ENCODE data around the gene MGRN1. TPM values are rescaled to one million over a fixed set of nuclear protein-coding genes. Genes with fewer than 3 reads are reported as not detected.
"Not testable (repeated sequence)": the region's sequence is repeated elsewhere in the genome, so short reads cannot be mapped to it uniquely, and the experiment has no call there.

The MGRN1 gene
- total RNA-seq, 2 donors from 2014 or later = 86.9 to 105 TPM

DNA sequence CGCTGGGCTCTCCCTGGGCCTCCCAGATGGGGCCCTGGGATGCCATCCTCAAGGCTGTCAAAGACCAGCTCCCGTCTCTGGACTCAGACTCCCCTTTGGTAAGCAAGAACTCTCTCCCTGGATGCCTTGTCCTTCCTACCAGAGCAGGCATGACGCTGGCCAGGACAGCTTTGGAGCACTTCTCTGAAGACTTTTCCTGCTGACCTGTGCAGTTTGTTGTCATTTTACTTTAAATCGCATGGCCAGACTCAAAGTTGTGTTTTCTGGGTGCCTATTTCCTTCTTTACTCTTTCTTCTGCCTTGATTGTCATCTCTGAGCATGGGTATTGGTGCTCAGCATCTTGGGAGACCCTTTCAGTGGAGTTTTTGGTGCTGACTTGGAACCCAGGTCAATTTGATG lies 111.9 kb downstream of the MGRN1 start:
- no peaks in the 10 kb centered on the region for H3K36me3 Mint-ChIP-seq
- H3K9me3 Mint-ChIP-seq = no peaks in the 10 kb centered on the region
- peak overlapping the region in 1 of 2 donors; percentile 69 for H3K27ac Mint-ChIP-seq
- no peaks in the 10 kb centered on the region for H3K27me3 Mint-ChIP-seq
- no peak overlapping the region for H3K4me3 Mint-ChIP-seq
- no peak for DNase-seq (ENCODE audit: low spot score)
- no peak for ATAC-seq
- H3K4me1 Mint-ChIP-seq (ENCODE audit: low read depth in 2 of 2) = peaks cover 14 to 17% of the 10 kb centered on the region in 2 donors

DNA sequence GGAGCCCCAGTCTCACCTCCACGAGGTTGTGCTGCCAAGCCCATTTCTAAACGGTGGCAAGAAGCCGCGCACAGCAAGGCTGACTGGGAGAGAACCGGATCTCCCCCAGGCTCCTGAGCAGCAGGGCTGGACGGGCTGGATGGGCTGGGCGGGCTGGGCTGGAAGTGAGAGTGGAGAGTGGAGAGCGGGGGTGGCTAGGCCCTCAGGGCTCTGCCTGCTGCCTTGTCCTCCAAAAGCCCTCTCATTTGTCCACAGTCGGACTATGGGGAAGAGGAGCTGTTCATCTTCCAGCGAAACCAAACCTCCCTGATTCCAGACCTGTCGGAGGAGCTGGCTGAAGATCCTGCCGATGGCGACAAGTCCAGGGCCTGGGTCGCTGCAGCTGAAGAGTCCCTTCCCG lies 112.9 kb downstream of the MGRN1 start:
- H3K27ac Mint-ChIP-seq = no peak overlapping the region

GRCh38 chr16:4738370-4738769 lies 113.7 kb downstream of the MGRN1 start:
- DNase-seq (ENCODE audit: low spot score); H3K27ac Mint-ChIP-seq; H3K9me3 Mint-ChIP-seq; H3K36me3 Mint-ChIP-seq; H3K4me3 Mint-ChIP-seq; ATAC-seq; H3K27me3 Mint-ChIP-seq: not testable (repeated sequence)
- peaks cover 8 to 17% of the 10 kb centered on the region in 2 donors for H3K4me1 Mint-ChIP-seq (ENCODE audit: low read depth in 2 of 2)

More for the DNA sequence above, 112.9 kb downstream of the MGRN1 start:
- Mint-ChIP-seq H3K36me3 (no peaks in the 10 kb centered on the region), H3K4me3 (no peak overlapping the region), H3K4me1 (ENCODE audit: low read depth in 2 of 2) (peaks cover 13 to 17% of the 10 kb centered on the region in 2 donors), H3K9me3 (no peaks in the 10 kb centered on the region), H3K27me3 (no peaks in the 10 kb centered on the region)
- ATAC-seq = no peak
- DNase-seq (ENCODE audit: low spot score) = no peak

Other genes starting within 250 kb of the MGRN1 start
- gene CORO7, start 208.2 kb upstream of the MGRN1 start, total RNA-seq = 100 to 1,000 TPM; 140 to 166 TPM
- gene DNAJA3, start 199.0 kb upstream of the MGRN1 start, total RNA-seq = 10 to 100 TPM; 55.0 to 99.8 TPM
- 10 to 100 TPM; 40.7 to 80.9 TPM for gene NMRAL1, start 150.2 kb upstream of the MGRN1 start, total RNA-seq
- 100 to 1,000 TPM in 1 of 2 donors, 10 to 100 TPM in 1; 99.5 to 102 TPM for gene HMOX2, start 148.4 kb upstream of the MGRN1 start, total RNA-seq
- gene CDIP1, start 86.1 kb upstream of the MGRN1 start, total RNA-seq = 10 to 100 TPM; 24.5 to 28.2 TPM
- not detected for gene C16orf96, start 68.5 kb upstream of the MGRN1 start, total RNA-seq
- 10 to 100 TPM; 17.4 to 27.9 TPM for gene UBALD1, start 9.9 kb upstream of the MGRN1 start, total RNA-seq
- 10 to 100 TPM; 37.3 to 57.0 TPM for gene NUDT16L1, start 68.7 kb downstream of the MGRN1 start, total RNA-seq
- gene ANKS3, start 109.4 kb downstream of the MGRN1 start, total RNA-seq = 10 to 100 TPM; 19.0 to 39.1 TPM
- gene DNAAF8, start 109.7 kb downstream of the MGRN1 start, total RNA-seq = under 1 TPM in 1 of 2 donors, not detected in 1; 0.53 TPM
- 10 to 100 TPM; 12.2 to 20.9 TPM for gene ZNF500, start 142.3 kb downstream of the MGRN1 start, total RNA-seq
- not detected for gene SEPTIN12, start 163.5 kb downstream of the MGRN1 start, total RNA-seq
- not detected for gene SMIM22, start 170.5 kb downstream of the MGRN1 start, total RNA-seq
- gene ROGDI, start 177.8 kb downstream of the MGRN1 start, total RNA-seq = 1 to 10 TPM; 3.8 to 7.1 TPM
- gene GLYR1, start 222.5 kb downstream of the MGRN1 start, total RNA-seq = 100 to 1,000 TPM; 126 to 156 TPM
- gene UBN1, start 222.7 kb downstream of the MGRN1 start, total RNA-seq = 10 to 100 TPM; 43.8 to 55.9 TPM

Measured in natural killer cell treated with Interleukin-12 subunit alpha and Interleukin-12 subunit beta and Interleukin-15 and Interleukin-18, amount 100 ng/mL, for 72 hours (primary cell).